Calu3 (cell line): Measurements from ENCODE around the gene ATG4D. TPM values are rescaled to one million over a fixed set of nuclear protein-coding genes. Genes with fewer than 3 reads are reported as not detected.

Experiments used
- BruUV-seq: library from RNA; stranded (reverse); fragments of 400-500 nt; replicated peaks from 2 replicates; lab custom pipeline; 2021; lab: Mats Ljungman, UMichigan
- CTCF ChIA-PET: fragments of 300-600 bp; sonication (Branson Sonifier 250); formaldehyde crosslinking; loops from one replicate; lab custom pipeline; 2022; ENCODE audit warnings: antibody characterized with exemption; lab: Charles Lee
- DNase-seq: peaks from one replicate; pipeline ENCODE4 v3.0.0; 2022
- H3K27ac Mint-ChIP-seq: one replicate; pipeline ENCODE4 v1.8.0; 2022; ENCODE audit warnings: mixed read lengths; ENCODE audit not compliant: unreplicated experiment
- H3K27me3 Mint-ChIP-seq: one replicate; pipeline ENCODE4 v1.8.0; 2022; ENCODE audit warnings: mixed read lengths; ENCODE audit not compliant: unreplicated experiment
- H3K36me3 Mint-ChIP-seq: one replicate; pipeline ENCODE4 v1.8.0; 2022; ENCODE audit warnings: mild to moderate bottlenecking, moderate library complexity, mixed read lengths; ENCODE audit not compliant: insufficient read depth, unreplicated experiment
- H3K4me1 Mint-ChIP-seq: one replicate; pipeline ENCODE4 v1.8.0; 2022; ENCODE audit warnings: mild to moderate bottlenecking, low read depth, mixed read lengths; ENCODE audit not compliant: unreplicated experiment
- H3K4me3 Mint-ChIP-seq: one replicate; pipeline ENCODE4 v1.8.0; 2022; ENCODE audit warnings: mild to moderate bottlenecking, low read depth, moderate library complexity, mixed read lengths; ENCODE audit not compliant: unreplicated experiment
- H3K9me3 Mint-ChIP-seq: one replicate; pipeline ENCODE4 v1.8.0; 2022; ENCODE audit warnings: low read depth, mixed read lengths; ENCODE audit not compliant: unreplicated experiment
- CTCF ChIP-seq: fragments of 200-600 bp; IDR thresholded peaks from one replicate; pipeline ENCODE4 v1.8.0; 2022; ENCODE audit warnings: antibody characterized with exemption; ENCODE audit not compliant: unreplicated experiment
- intact Hi-C: fragments of 100-400 bp; cut with micrococcal nuclease; formaldehyde crosslinking; loops from one replicate; pipeline ENCODE4 v1.10.0; 2022; ENCODE audit not compliant: unreplicated experiment
- total RNA-seq: library from RNA; stranded (reverse); gene quantifications from 2 replicates; pipeline ENCODE4 v1.2.3, GENCODE V29; 2022

ATG4D gene
- total RNA-seq, 1 experiment from 2014 or later: 24.5 TPM

DNA sequence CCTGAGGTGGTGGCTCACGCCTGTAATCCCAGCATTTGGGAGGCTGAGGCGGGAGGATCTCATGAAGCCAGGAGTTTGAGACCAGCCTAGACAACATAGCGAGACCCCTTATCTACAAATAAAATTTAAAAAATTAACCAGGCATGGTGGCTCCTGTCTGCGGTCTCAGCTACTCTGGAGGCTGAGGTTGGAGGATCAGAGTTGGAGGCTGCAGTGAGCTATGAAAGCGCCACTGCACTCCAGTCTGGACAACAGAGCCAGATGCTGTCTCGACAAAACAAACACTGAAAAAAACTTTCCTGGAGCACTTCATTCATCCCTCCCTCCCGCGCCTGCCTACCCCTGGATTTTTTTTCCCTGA, 665 bp upstream of the ATG4D start:
- TF ChIP-seq CTCF: no peak
- no TSS peak for BruUV-seq

DNA sequence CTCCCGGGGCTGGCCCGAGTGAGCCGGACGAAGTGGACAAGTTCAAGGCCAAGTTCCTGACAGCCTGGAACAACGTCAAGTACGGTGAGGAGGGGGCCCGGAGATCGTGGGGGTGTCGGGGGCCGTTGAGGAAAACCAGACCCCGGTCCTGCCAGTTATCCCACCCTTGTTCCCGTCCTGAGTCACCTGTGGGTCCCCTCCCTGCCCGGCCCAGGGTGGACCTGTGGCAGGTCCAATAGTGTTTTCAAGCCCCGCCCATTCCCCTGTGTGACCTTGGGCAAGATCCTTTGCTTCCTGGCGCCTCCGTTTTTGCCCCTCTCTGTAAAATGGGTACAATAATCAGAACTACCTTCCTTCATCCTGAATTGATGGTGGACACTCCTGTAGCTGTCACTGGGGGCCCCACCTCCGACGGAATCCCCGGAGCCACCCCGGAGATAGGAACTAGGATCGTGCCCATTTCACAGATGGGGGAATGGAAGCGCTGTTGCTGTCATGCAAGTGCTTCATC, 593 bp downstream of the ATG4D start:
- intact Hi-C loops: no loop called here

More for the DNA sequence above, 665 bp upstream of the ATG4D start:
- H3K36me3 Mint-ChIP-seq: peaks cover 17% of the 10 kb centered on the region
- H3K27me3 Mint-ChIP-seq: peaks cover 18% of the 10 kb centered on the region
- no peak overlapping the region for H3K27ac Mint-ChIP-seq
- DNase-seq: no peak
- H3K4me1 Mint-ChIP-seq: no peaks in the 10 kb centered on the region
- no peaks in the 10 kb centered on the region for H3K9me3 Mint-ChIP-seq
- CTCF ChIA-PET: no interaction called here
- intact Hi-C loops: no loop called here
- peak overlapping the region; percentile 73 for H3K4me3 Mint-ChIP-seq

GRCh38 chr19:10544753-10545251, 1.1 kb downstream of the ATG4D start:
- intact Hi-C loops: no loop called here
- no peak for DNase-seq
- no peaks in the 10 kb centered on the region for H3K9me3 Mint-ChIP-seq
- H3K4me3 Mint-ChIP-seq: peak overlapping the region; percentile 73
- BruUV-seq: TSS peak; percentile 55
- no peak overlapping the region for H3K27ac Mint-ChIP-seq
- CTCF ChIA-PET: no interaction called here
- H3K27me3 Mint-ChIP-seq: peaks cover 12% of the 10 kb centered on the region
- H3K36me3 Mint-ChIP-seq: peaks cover 21% of the 10 kb centered on the region
- H3K4me1 Mint-ChIP-seq: no peaks in the 10 kb centered on the region
- no peak for TF ChIP-seq CTCF

More for the DNA sequence above, 593 bp downstream of the ATG4D start:
- no peak for DNase-seq
- Mint-ChIP-seq H3K27ac (no peak overlapping the region), H3K4me1 (no peaks in the 10 kb centered on the region), H3K4me3 (peak overlapping the region; percentile 73), H3K9me3 (no peaks in the 10 kb centered on the region), H3K36me3 (peaks cover 19% of the 10 kb centered on the region), H3K27me3 (peaks cover 17% of the 10 kb centered on the region)
- TF ChIP-seq CTCF: no peak
- BruUV-seq: no TSS peak
- CTCF ChIA-PET: no interaction called here

GRCh38 chr19:10546817-10547216, 3.1 kb downstream of the ATG4D start:
- intact Hi-C loops: no loop called here
- Mint-ChIP-seq H3K27me3 (no peaks in the 10 kb centered on the region), H3K27ac (no peak overlapping the region), H3K4me1 (no peaks in the 10 kb centered on the region), H3K9me3 (no peaks in the 10 kb centered on the region), H3K4me3 (no peak overlapping the region), H3K36me3 (peaks cover 25% of the 10 kb centered on the region)
- CTCF ChIA-PET: no interaction called here
- no peak for TF ChIP-seq CTCF
- BruUV-seq: TSS peak; percentile 17
- DNase-seq: no peak
